Fibroblast of lung (primary cell): ENCODE data around the gene PFN1. TPM values are rescaled to one million over a fixed set of nuclear protein-coding genes. Genes with fewer than 3 reads are reported as not detected.
"Not testable (repeated sequence)": the region's sequence is repeated elsewhere in the genome, so short reads cannot be mapped to it uniquely, and the experiment has no call there.

Source experiments
- DNase-seq, 2 donors: peaks; one replicate each; pipeline versions ENCODE4 v3.0.0 to v3.0.0-alpha.2; 2010; ENCODE audit warnings: low read depth in 2 of 2
- H2AFZ ChIP-seq: 2 replicates; pipeline ENCODE4 v1.5.1; 2012; ENCODE audit warnings: low read length, control low read depth, inconsistent platforms
- H3K27ac ChIP-seq: 2 replicates; pipeline ENCODE4 v1.5.1; 2011; ENCODE audit warnings: low read length, control low read depth; ENCODE audit not compliant: insufficient read depth
- H3K27me3 ChIP-seq: 2 replicates; pipeline ENCODE4 v1.5.1; 2011; ENCODE audit warnings: mild to moderate bottlenecking, low read length; ENCODE audit not compliant: control insufficient read depth, insufficient read depth
- H3K36me3 ChIP-seq: 2 replicates; pipeline ENCODE4 v1.5.1; 2011; ENCODE audit warnings: low read length; ENCODE audit not compliant: control insufficient read depth, insufficient read depth
- H3K4me1 ChIP-seq: 2 replicates; pipeline ENCODE4 v1.5.1; 2011; ENCODE audit warnings: low read length; ENCODE audit not compliant: control insufficient read depth, insufficient read depth; ENCODE audit errors: extremely low read depth
- H3K4me2 ChIP-seq: 2 replicates; pipeline ENCODE4 v1.5.1; 2011; ENCODE audit warnings: low read length, control low read depth; ENCODE audit not compliant: insufficient read depth; ENCODE audit errors: extremely low read depth
- H3K4me3 ChIP-seq, 4 experiments: fragments of 200-600 bp in 1 of 4; sonication (generic) in 1 of 4; replicated peaks in 1 of 4; 2 replicates each; pipeline ENCODE4 v1.5.1; 2011 to 2016; ENCODE audit warnings: low read length in 4 of 4, low read depth in 3 of 4, mild to moderate bottlenecking in 3 of 4, control low read depth in 2 of 4, inconsistent platforms in 1 of 4, mixed read lengths in 1 of 4; ENCODE audit not compliant: insufficient read depth in 1 of 4; ENCODE audit errors: control extremely low read depth in 1 of 4
- H3K79me2 ChIP-seq: 2 replicates; pipeline ENCODE4 v1.5.1; 2012; ENCODE audit warnings: mild to moderate bottlenecking, low read length, inconsistent platforms; ENCODE audit not compliant: control insufficient read depth, insufficient read depth
- H3K9ac ChIP-seq: 2 replicates; pipeline ENCODE4 v1.5.1; 2011; ENCODE audit warnings: mild to moderate bottlenecking, low read length, control low read depth; ENCODE audit not compliant: insufficient read depth
- H3K9me3 ChIP-seq: 2 replicates; pipeline ENCODE4 v1.5.1; 2012; ENCODE audit warnings: low read depth, low read length; ENCODE audit not compliant: control insufficient read depth, insufficient read depth
- H4K20me1 ChIP-seq: 2 replicates; pipeline ENCODE4 v1.5.1; 2011; ENCODE audit warnings: low read length; ENCODE audit not compliant: control insufficient read depth, insufficient read depth; ENCODE audit errors: extremely low read depth
- EZH2 ChIP-seq: IDR thresholded peaks from 2 replicates; pipeline ENCODE4 v1.5.1; 2012; ENCODE audit warnings: low read length, control low read depth, mild to moderate bottlenecking; ENCODE audit errors: missing control alignments
- polyA plus RNA-seq, 2 donors: library from polyadenylated mRNA; depleted of rRNA in 1 of 2; stranded (reverse) in 1 of 2; unstranded in 1 of 2; fragments of >200 nt; gene quantifications; 2 replicates each; pipeline ENCODE4 v1.2.1, GENCODE V29; 2011 to 2012; ENCODE audit warnings: missing spikeins in 1 of 2
- total RNA-seq: library from RNA; depleted of rRNA; stranded (reverse); fragments of >200 nt; gene quantifications from 2 replicates; pipeline ENCODE4 v1.2.1, GENCODE V29; 2014
- TF ChIP-seq, protein P1 (sequence below), 2 donors: IDR thresholded peaks in 1 of 2; conservative IDR thresholded peaks in 1 of 2; 1 replicate in 1 of 2; 2 replicates in 1 of 2; pipeline ENCODE4 v1.5.1; 2011 to 2012; ENCODE audit warnings: low read length in 2 of 2, control low read depth in 1 of 2, inconsistent platforms in 1 of 2, low read depth in 1 of 2, mild to moderate bottlenecking in 1 of 2

The PFN1 gene
- total and polyA plus RNA-seq, 2 donors (not counting 1 experiment from before 2014, with no cell fraction given), result 422 to 870 TPM

DNA sequence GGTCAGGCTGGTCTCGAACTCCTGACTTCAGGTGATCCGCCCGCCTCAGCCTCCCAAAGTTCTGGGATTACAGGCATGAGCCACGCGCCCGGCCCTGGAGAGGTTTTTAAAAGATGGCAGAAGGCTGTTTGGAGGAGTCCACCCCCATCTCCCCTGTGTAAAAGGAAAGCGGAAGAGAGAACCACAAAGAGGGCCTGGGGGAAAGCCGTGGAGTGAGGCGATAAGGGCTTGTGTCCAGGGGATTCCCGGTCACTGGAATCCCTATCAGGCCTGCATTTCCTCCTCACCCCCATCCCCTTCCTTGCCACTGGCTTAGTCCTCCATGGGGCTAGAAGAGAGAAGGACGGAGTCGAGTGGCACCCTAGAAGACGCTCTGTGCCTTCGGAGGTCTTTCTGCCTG, 16.4 kb downstream of the PFN1 start, which contains the start of gene GP1BA:
Gene GP1BA, plus strand, starts transcription at position 315 of the 400 bp plus-strand sequence. CDS start 328 bp downstream, outside the sequence.
- DNase-seq, result no peak
- no peak within 1 kb of the TSS for H3K27ac ChIP-seq
- no peaks in the 10 kb centered on the region for H4K20me1 ChIP-seq
- peaks cover 6% of the 10 kb centered on the region for H3K36me3 ChIP-seq
- no peak within 1 kb of the TSS for H3K4me3 ChIP-seq
- H3K4me2 ChIP-seq, result no peak within 1 kb of the TSS
- no peaks in the 10 kb centered on the region for H3K79me2 ChIP-seq
- no peak within 1 kb of the TSS for H2AFZ ChIP-seq
- peaks cover 3% of the 10 kb centered on the region for H3K4me1 ChIP-seq
- H3K9ac ChIP-seq, result no peak within 1 kb of the TSS
- H3K9me3 ChIP-seq, result no peaks in the 10 kb centered on the region
- TF ChIP-seq, protein P1, sequence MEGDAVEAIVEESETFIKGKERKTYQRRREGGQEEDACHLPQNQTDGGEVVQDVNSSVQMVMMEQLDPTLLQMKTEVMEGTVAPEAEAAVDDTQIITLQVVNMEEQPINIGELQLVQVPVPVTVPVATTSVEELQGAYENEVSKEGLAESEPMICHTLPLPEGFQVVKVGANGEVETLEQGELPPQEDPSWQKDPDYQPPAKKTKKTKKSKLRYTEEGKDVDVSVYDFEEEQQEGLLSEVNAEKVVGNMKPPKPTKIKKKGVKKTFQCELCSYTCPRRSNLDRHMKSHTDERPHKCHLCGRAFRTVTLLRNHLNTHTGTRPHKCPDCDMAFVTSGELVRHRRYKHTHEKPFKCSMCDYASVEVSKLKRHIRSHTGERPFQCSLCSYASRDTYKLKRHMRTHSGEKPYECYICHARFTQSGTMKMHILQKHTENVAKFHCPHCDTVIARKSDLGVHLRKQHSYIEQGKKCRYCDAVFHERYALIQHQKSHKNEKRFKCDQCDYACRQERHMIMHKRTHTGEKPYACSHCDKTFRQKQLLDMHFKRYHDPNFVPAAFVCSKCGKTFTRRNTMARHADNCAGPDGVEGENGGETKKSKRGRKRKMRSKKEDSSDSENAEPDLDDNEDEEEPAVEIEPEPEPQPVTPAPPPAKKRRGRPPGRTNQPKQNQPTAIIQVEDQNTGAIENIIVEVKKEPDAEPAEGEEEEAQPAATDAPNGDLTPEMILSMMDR (conservative IDR thresholded peaks at IDR 0.05 in 1 of 2, IDR thresholded peaks at IDR 0.05 in 1 of 2; ENCODE audit: low read depth in 1 of 2, low read length in 2 of 2), result no peak
- no peaks in the 10 kb centered on the region for H3K27me3 ChIP-seq

DNA sequence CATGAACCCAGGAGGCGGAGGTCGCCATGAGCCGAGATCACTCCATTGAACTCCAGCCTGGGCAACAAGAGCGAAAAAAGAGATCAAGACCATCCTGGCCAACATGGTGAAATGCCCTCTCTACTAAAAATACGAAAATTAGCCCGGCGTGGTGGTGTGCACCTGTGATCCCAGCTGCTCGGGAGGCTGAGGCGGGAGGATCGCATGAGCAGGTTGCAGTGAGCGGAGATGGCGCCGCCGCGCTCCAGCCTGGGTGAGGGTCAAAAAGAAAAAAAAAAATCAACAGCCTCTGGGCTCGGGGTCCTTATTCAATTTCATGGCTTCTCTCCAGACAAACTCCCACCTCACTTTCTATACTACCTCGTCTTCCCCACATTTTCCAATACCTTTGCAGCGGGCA, 19.4 kb downstream of the PFN1 start:
- no peaks in the 10 kb centered on the region for H4K20me1 ChIP-seq
- H3K4me3 ChIP-seq, result no peak overlapping the region
- H3K27me3 ChIP-seq, result no peaks in the 10 kb centered on the region
- no peak overlapping the region for H3K4me2 ChIP-seq
- no peak overlapping the region for H3K27ac ChIP-seq
- no peak for TF ChIP-seq EZH2
- TF ChIP-seq, protein P1 (conservative IDR thresholded peaks at IDR 0.05 in 1 of 2, IDR thresholded peaks at IDR 0.05 in 1 of 2; ENCODE audit: low read depth in 1 of 2, low read length in 2 of 2), result no peak
- no peaks in the 10 kb centered on the region for H3K9me3 ChIP-seq
- H3K79me2 ChIP-seq, result no peaks in the 10 kb centered on the region
- no peaks in the 10 kb centered on the region for H3K36me3 ChIP-seq
- no peaks in the 10 kb centered on the region for H3K4me1 ChIP-seq
- DNase-seq, result no peak
- H3K9ac ChIP-seq, result no peak overlapping the region
- no peak overlapping the region for H2AFZ ChIP-seq

GRCh38 chr17:4926577-4927335, 21.6 kb downstream of the PFN1 start:
- not testable (repeated sequence) for DNase-seq, H2AFZ ChIP-seq, H3K4me3 ChIP-seq, H3K9ac ChIP-seq, H4K20me1 ChIP-seq, H3K36me3 ChIP-seq, H3K9me3 ChIP-seq, H3K4me2 ChIP-seq, H3K27ac ChIP-seq, H3K4me1 ChIP-seq, H3K79me2 ChIP-seq, H3K27me3 ChIP-seq
